GM12878 (cell line): ENCODE results near the gene SCG3. TPM values are rescaled to one million over a fixed set of nuclear protein-coding genes. Genes with fewer than 3 reads are reported as not detected.
A peak's percentile ranks its signal among the peaks of the same experiment; 100 is the strongest.

Source experiments
- CBX5 ChIP-seq: sonication (generic); IDR thresholded peaks from 2 replicates; pipeline ENCODE4 v1.6.1; 2016; ENCODE audit warnings: low read depth, moderate library complexity, mild to moderate bottlenecking, inconsistent platforms
- CREB1 ChIP-seq: IDR thresholded peaks from 2 replicates; pipeline ENCODE4 v1.6.1; 2012; ENCODE audit warnings: low read depth, mild to moderate bottlenecking, inconsistent platforms
- ESRRA ChIP-seq: IDR thresholded peaks from 2 replicates; pipeline ENCODE4 v1.6.1; 2012; ENCODE audit warnings: mild to moderate bottlenecking, low read length, improper control_type of control experiment
- EZH2 ChIP-seq: IDR thresholded peaks from 2 replicates; pipeline ENCODE4 v1.6.1; 2012; ENCODE audit warnings: low read depth, mild to moderate bottlenecking, control low read depth, inconsistent platforms, low read length, borderline replicate concordance; ENCODE audit not compliant: control insufficient read depth
- JUND ChIP-seq: IDR thresholded peaks from 2 replicates; pipeline ENCODE4 v1.6.1; 2012; ENCODE audit warnings: low read depth, mild to moderate bottlenecking, low read length, improper control_type of control experiment, moderate library complexity
- MEF2B ChIP-seq: fragments of 450-650 bp; IDR thresholded peaks from 2 replicates; pipeline ENCODE4 v1.6.1; 2018; ENCODE audit warnings: mild to moderate bottlenecking, moderate library complexity; ENCODE audit not compliant: partially characterized antibody, poor library complexity, severe bottlenecking
- MTA3 ChIP-seq: IDR thresholded peaks from 2 replicates; pipeline ENCODE4 v1.6.1; 2012; ENCODE audit warnings: low read length, inconsistent platforms, borderline replicate concordance
- NFYB ChIP-seq: IDR thresholded peaks from 2 replicates; pipeline ENCODE4 v1.6.1; 2011; ENCODE audit warnings: low read depth, mild to moderate bottlenecking, low read length, improper control_type of control experiment, moderate library complexity; ENCODE audit not compliant: insufficient read depth
- NR2F1 ChIP-seq: fragments of 450-650 bp; conservative IDR thresholded peaks from 2 replicates; pipeline ENCODE4 v1.6.1; 2017; ENCODE audit warnings: mild to moderate bottlenecking
- POU2F2 ChIP-seq: IDR thresholded peaks from 3 replicates; pipeline ENCODE4 v1.6.1; 2011; ENCODE audit warnings: low read depth, mild to moderate bottlenecking, low read length, borderline replicate concordance
- SUZ12 ChIP-seq: fragments of 200-600 bp; sonication (generic); IDR thresholded peaks from one replicate; pipeline ENCODE4 v1.6.1; 2018; ENCODE audit warnings: antibody characterized with exemption, mild to moderate bottlenecking; ENCODE audit not compliant: unreplicated experiment
- TCF12 ChIP-seq: IDR thresholded peaks from 2 replicates; pipeline ENCODE4 v1.6.1; 2011; ENCODE audit warnings: low read depth, mild to moderate bottlenecking, low read length
- YY1 ChIP-seq: IDR thresholded peaks from 2 replicates; pipeline ENCODE4 v1.6.1; 2011; ENCODE audit warnings: low read depth, mild to moderate bottlenecking, low read length
- ZBED1 ChIP-seq: IDR thresholded peaks from 2 replicates; pipeline ENCODE4 v1.6.1; 2016; ENCODE audit warnings: borderline replicate concordance
- ZBTB11 ChIP-seq: fragments of 450-650 bp; formaldehyde crosslinking; IDR thresholded peaks from 2 replicates; pipeline ENCODE4 v1.5.0; 2022; ENCODE audit warnings: mild to moderate bottlenecking, missing genetic modification characterization
- ZBTB40 ChIP-seq: fragments of 450-650 bp; IDR thresholded peaks from 2 replicates; pipeline ENCODE4 v1.6.1; 2016; ENCODE audit warnings: mild to moderate bottlenecking, moderate library complexity, borderline replicate concordance
- ZNF207 ChIP-seq: fragments of 450-650 bp; IDR thresholded peaks from 2 replicates; pipeline ENCODE4 v1.6.1; 2014; ENCODE audit warnings: antibody characterized with exemption, mild to moderate bottlenecking, borderline replicate concordance
- ZSCAN29 ChIP-seq: fragments of 450-650 bp; IDR thresholded peaks from 2 replicates; pipeline ENCODE4 v1.6.1; 2017; ENCODE audit warnings: mild to moderate bottlenecking, moderate library complexity
- ZZZ3 ChIP-seq: IDR thresholded peaks from 2 replicates; pipeline ENCODE4 v1.6.1; 2011; ENCODE audit warnings: low read depth; ENCODE audit not compliant: control insufficient read depth, insufficient read length
- polyA plus RNA-seq, 11 experiments: library from polyadenylated mRNA; depleted of rRNA in 4 of 11; unstranded in 6 of 11; stranded (reverse) in 5 of 11; fragments of >200 nt; fragmentation: Nextera tagmentation in 4 of 11; fragmentation: Illumina TruSeq in 1 of 11; extraction: Ambion mirVana in 4 of 11; extraction: Trizol in 1 of 11; gene quantifications; 1 replicate in 1 of 11; 2 replicates in 10 of 11; pipeline versions ENCODE4 v1.2.1 to v1.2.3, GENCODE V29; 2011 to 2016; ENCODE audit warnings: inconsistent platforms in 2 of 11, missing spikeins in 2 of 11, low read depth in 1 of 11
- total RNA-seq, 4 experiments: library from RNA; depleted of rRNA in 3 of 4; stranded (reverse); fragments of >200 nt in 3 of 4; fragmentation: Illumina TruSeq in 1 of 4; extraction: Trizol in 1 of 4; gene quantifications; 2 replicates each; pipeline versions ENCODE4 v1.2.1 to v1.2.3, GENCODE V29; 2013 to 2021
- TF ChIP-seq, protein P1 (sequence below): fragments of 450-650 bp; IDR thresholded peaks from 2 replicates; pipeline ENCODE4 v1.6.1; 2014; ENCODE audit warnings: mild to moderate bottlenecking
- TF ChIP-seq, protein P2 (sequence below): fragments of 450-650 bp; IDR thresholded peaks from 2 replicates; pipeline ENCODE4 v1.6.1; 2017; ENCODE audit warnings: mild to moderate bottlenecking

Gene SCG3
- total and polyA plus RNA-seq, 10 of the 15 experiments (the other 5 are each of a cell fraction or from before 2014, with no cell fraction given) = 0.03 to 0.15 (median 0.04) TPM; not detected in 7

DNA sequence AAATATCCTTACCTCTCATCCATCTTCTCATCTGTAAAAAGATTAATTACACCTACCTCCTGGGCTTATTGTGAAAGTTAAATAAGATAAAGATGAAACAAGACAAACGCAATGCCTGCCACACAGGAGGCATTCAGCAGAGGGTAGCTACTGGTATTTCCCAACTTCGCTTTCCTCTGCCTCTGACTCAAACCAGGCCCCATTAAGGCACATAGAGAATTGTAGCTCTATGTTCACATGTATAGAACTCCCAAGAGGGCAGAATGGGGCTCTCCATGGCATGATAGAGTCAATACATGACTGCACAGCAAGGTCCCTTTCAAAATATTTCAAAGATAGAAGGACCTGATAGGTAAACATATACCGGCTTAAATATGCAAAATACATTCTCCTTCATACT is 54.8 kb downstream of the SCG3 start (continued):
- TF ChIP-seq ZBTB11 (CRISPR knock-in tag) = no peak
- no peak for TF ChIP-seq EZH2
- TF ChIP-seq, protein P1, sequence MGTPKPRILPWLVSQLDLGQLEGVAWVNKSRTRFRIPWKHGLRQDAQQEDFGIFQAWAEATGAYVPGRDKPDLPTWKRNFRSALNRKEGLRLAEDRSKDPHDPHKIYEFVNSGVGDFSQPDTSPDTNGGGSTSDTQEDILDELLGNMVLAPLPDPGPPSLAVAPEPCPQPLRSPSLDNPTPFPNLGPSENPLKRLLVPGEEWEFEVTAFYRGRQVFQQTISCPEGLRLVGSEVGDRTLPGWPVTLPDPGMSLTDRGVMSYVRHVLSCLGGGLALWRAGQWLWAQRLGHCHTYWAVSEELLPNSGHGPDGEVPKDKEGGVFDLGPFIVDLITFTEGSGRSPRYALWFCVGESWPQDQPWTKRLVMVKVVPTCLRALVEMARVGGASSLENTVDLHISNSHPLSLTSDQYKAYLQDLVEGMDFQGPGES = no peak
- no peak for TF ChIP-seq YY1
- TF ChIP-seq JUND = no peak
- no peak for TF ChIP-seq TCF12
- TF ChIP-seq ZZZ3 = no peak
- TF ChIP-seq SUZ12 = no peak
- 0 out of 3 replicates have a peak, but pooled peaks have one; percentile 27 for TF ChIP-seq POU2F2
- no peak for TF ChIP-seq ZNF207
- TF ChIP-seq ZSCAN29 = no peak
- no peak for TF ChIP-seq CREB1
- peak; percentile 50; the same call in 1 of the 2 replicates for TF ChIP-seq MTA3
- no peak for TF ChIP-seq NFYB
- no peak for TF ChIP-seq ZBTB40
- TF ChIP-seq ESRRA = no peak
- TF ChIP-seq MEF2B = peak; percentile 96
- TF ChIP-seq, protein P2, sequence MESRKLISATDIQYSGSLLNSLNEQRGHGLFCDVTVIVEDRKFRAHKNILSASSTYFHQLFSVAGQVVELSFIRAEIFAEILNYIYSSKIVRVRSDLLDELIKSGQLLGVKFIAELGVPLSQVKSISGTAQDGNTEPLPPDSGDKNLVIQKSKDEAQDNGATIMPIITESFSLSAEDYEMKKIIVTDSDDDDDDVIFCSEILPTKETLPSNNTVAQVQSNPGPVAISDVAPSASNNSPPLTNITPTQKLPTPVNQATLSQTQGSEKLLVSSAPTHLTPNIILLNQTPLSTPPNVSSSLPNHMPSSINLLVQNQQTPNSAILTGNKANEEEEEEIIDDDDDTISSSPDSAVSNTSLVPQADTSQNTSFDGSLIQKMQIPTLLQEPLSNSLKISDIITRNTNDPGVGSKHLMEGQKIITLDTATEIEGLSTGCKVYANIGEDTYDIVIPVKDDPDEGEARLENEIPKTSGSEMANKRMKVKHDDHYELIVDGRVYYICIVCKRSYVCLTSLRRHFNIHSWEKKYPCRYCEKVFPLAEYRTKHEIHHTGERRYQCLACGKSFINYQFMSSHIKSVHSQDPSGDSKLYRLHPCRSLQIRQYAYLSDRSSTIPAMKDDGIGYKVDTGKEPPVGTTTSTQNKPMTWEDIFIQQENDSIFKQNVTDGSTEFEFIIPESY = no peak
- no peak for TF ChIP-seq NR2F1
- no peak for TF ChIP-seq CBX5
- TF ChIP-seq ZBED1 = no peak
